H9 (cell line): ENCODE measurements around the gene BTD. TPM values are rescaled to one million over a fixed set of nuclear protein-coding genes. Genes with fewer than 3 reads are reported as not detected.

Source experiments
- DNase-seq: peaks from one replicate; pipeline ENCODE4 v3.0.0-alpha.2; 2017
- H2AFZ ChIP-seq: one replicate; pipeline ENCODE4 v1.6.1; 2013; ENCODE audit warnings: mild to moderate bottlenecking, low read length, control low read depth, moderate library complexity
- H2AK5ac ChIP-seq: 2 replicates; pipeline ENCODE4 v1.6.1; 2013; ENCODE audit warnings: low read length, control low read depth, mixed read lengths; ENCODE audit not compliant: insufficient read length
- H2BK120ac ChIP-seq: one replicate; pipeline ENCODE4 v1.6.1; 2013; ENCODE audit warnings: low read depth, mild to moderate bottlenecking, low read length, control low read depth, inconsistent platforms; ENCODE audit not compliant: poor library complexity, severe bottlenecking
- H2BK12ac ChIP-seq: 2 replicates; pipeline ENCODE4 v1.6.1; 2013; ENCODE audit warnings: low read length, control low read depth, mixed read lengths, low read depth; ENCODE audit not compliant: insufficient read length
- H2BK15ac ChIP-seq: 2 replicates; pipeline ENCODE4 v1.6.1; 2013; ENCODE audit warnings: low read depth, low read length, control low read depth
- H2BK20ac ChIP-seq: one replicate; pipeline ENCODE4 v1.6.1; 2013; ENCODE audit warnings: low read depth, mild to moderate bottlenecking, low read length, control low read depth, inconsistent platforms; ENCODE audit not compliant: poor library complexity, severe bottlenecking
- H2BK5ac ChIP-seq: 2 replicates; pipeline ENCODE4 v1.6.1; 2013; ENCODE audit warnings: low read length, control low read depth, mixed read lengths; ENCODE audit not compliant: insufficient read length
- H3K14ac ChIP-seq: 2 replicates; pipeline ENCODE4 v1.6.1; 2013; ENCODE audit warnings: low read length, control low read depth; ENCODE audit not compliant: insufficient read depth
- H3K18ac ChIP-seq: 2 replicates; pipeline ENCODE4 v1.6.1; 2013; ENCODE audit warnings: low read depth, mild to moderate bottlenecking, mixed read lengths, low read length, control low read depth; ENCODE audit not compliant: insufficient read length
- H3K23ac ChIP-seq: 2 replicates; pipeline ENCODE4 v1.6.1; 2013; ENCODE audit warnings: low read length, control low read depth, mixed read lengths, low read depth; ENCODE audit not compliant: insufficient read length
- H3K23me2 ChIP-seq: 2 replicates; pipeline ENCODE4 v1.6.1; 2013; ENCODE audit warnings: low read depth, mild to moderate bottlenecking, mixed read lengths, low read length, control low read depth; ENCODE audit not compliant: insufficient read length, poor library complexity, severe bottlenecking
- H3K27ac ChIP-seq: 2 replicates; pipeline ENCODE4 v1.5.1; 2013; ENCODE audit warnings: low read length, control low read depth, mixed read lengths, low read depth; ENCODE audit not compliant: insufficient read length
- H3K27me3 ChIP-seq: 2 replicates; pipeline ENCODE4 v1.6.1; 2013; ENCODE audit warnings: low read length, control low read depth, inconsistent platforms; ENCODE audit not compliant: insufficient read depth
- H3K4ac ChIP-seq: 2 replicates; pipeline ENCODE4 v1.6.1; 2013; ENCODE audit warnings: low read depth, mild to moderate bottlenecking, control low read depth, inconsistent platforms, low read length, moderate library complexity
- H3K4me1 ChIP-seq: 2 replicates; pipeline ENCODE4 v1.6.1; 2013; ENCODE audit warnings: low read length, control low read depth, inconsistent platforms; ENCODE audit not compliant: insufficient read depth
- H3K4me2 ChIP-seq: 2 replicates; pipeline ENCODE4 v1.6.1; 2013; ENCODE audit warnings: low read length, control low read depth, mixed read lengths; ENCODE audit not compliant: insufficient read length, insufficient read depth
- H3K56ac ChIP-seq: 2 replicates; pipeline ENCODE4 v1.6.1; 2013; ENCODE audit warnings: low read depth, mild to moderate bottlenecking, mixed read lengths, low read length, control low read depth; ENCODE audit not compliant: insufficient read length
- H3K79me1 ChIP-seq: 2 replicates; pipeline ENCODE4 v1.6.1; 2013; ENCODE audit warnings: low read depth, mild to moderate bottlenecking, moderate library complexity, low read length, control low read depth, inconsistent platforms; ENCODE audit not compliant: insufficient read depth, poor library complexity, severe bottlenecking
- H3K79me2 ChIP-seq: 2 replicates; pipeline ENCODE4 v1.6.1; 2013; ENCODE audit warnings: low read length, control low read depth, inconsistent platforms; ENCODE audit not compliant: insufficient read depth
- H3K9ac ChIP-seq: 2 replicates; pipeline ENCODE4 v1.6.1; 2013; ENCODE audit warnings: low read length, control low read depth, mixed read lengths; ENCODE audit not compliant: insufficient read length; ENCODE audit errors: extremely low read depth
- H3K9me3 ChIP-seq: one replicate; pipeline ENCODE4 v1.6.1; 2013; ENCODE audit warnings: low read depth, low read length, inconsistent platforms; ENCODE audit not compliant: control insufficient read depth
- H3T11ph ChIP-seq: one replicate; pipeline ENCODE4 v1.6.1; 2013; ENCODE audit warnings: mild to moderate bottlenecking, low read length, control low read depth, inconsistent platforms
- H4K20me1 ChIP-seq: one replicate; pipeline ENCODE4 v1.6.1; 2013; ENCODE audit not compliant: control insufficient read depth, insufficient read length, insufficient read depth
- H4K5ac ChIP-seq: 2 replicates; pipeline ENCODE4 v1.6.1; 2013; ENCODE audit warnings: low read depth, mild to moderate bottlenecking, mixed read lengths, low read length, control low read depth; ENCODE audit not compliant: insufficient read length
- H4K8ac ChIP-seq: replicated peaks from 2 replicates; pipeline ENCODE4 v1.6.1; 2013; ENCODE audit warnings: low read length, control low read depth, mixed read lengths, low read depth; ENCODE audit not compliant: insufficient read length
- H4K91ac ChIP-seq: 2 replicates; pipeline ENCODE4 v1.6.1; 2013; ENCODE audit warnings: low read depth, mild to moderate bottlenecking, moderate library complexity, mixed read lengths, low read length, control low read depth; ENCODE audit not compliant: insufficient read length
- H3K27ac Mint-ChIP-seq, 3 experiments: 2 replicates in 2 of 3; 3 replicates in 1 of 3; pipeline ENCODE4 v1.8.0; 2020 to 2021; ENCODE audit warnings: mixed read lengths in 3 of 3, mild to moderate bottlenecking in 1 of 3, moderate library complexity in 1 of 3
- H3K27me3 Mint-ChIP-seq: 2 replicates; pipeline ENCODE4 v1.8.0; 2021; ENCODE audit warnings: low read depth, mild to moderate bottlenecking, moderate library complexity, mixed read lengths
- H3K36me3 Mint-ChIP-seq, 3 experiments: 2 replicates in 2 of 3; 3 replicates in 1 of 3; pipeline ENCODE4 v1.8.0; 2020 to 2021; ENCODE audit warnings: low read depth in 3 of 3, mixed read lengths in 3 of 3; ENCODE audit not compliant: insufficient read depth in 1 of 3
- H3K4me1 Mint-ChIP-seq, 2 experiments: 2 replicates each; pipeline ENCODE4 v1.8.0; 2020; ENCODE audit warnings: mixed read lengths in 2 of 2
- H3K4me3 Mint-ChIP-seq, 2 experiments: 2 replicates in 1 of 2; 3 replicates in 1 of 2; pipeline ENCODE4 v1.8.0; 2020 to 2021; ENCODE audit warnings: mild to moderate bottlenecking in 2 of 2, mixed read lengths in 2 of 2, moderate library complexity in 1 of 2
- H3K9me3 Mint-ChIP-seq, 2 experiments: 2 replicates in 1 of 2; 3 replicates in 1 of 2; pipeline ENCODE4 v1.8.0; 2020; ENCODE audit warnings: mild to moderate bottlenecking in 2 of 2, mixed read lengths in 2 of 2, moderate library complexity in 1 of 2
- WGBS: extraction: QIAGEN DNeasy Blood & Tissue Kit; methylation state at CpG from one replicate; pipeline ENCODE4 v1.1.7; 2013; ENCODE audit warnings: missing lambda C conversion rate, low lambda C conversion rate, mixed read lengths; ENCODE audit not compliant: insufficient read length; ENCODE audit errors: extremely low coverage; 5-methylcytosine and 5-hydroxymethylcytosine counted together
- total RNA-seq: library from RNA; stranded (reverse); gene quantifications from 2 replicates; pipeline ENCODE4 v1.2.1, GENCODE V29; 2021
- TF ChIP-seq, protein P1 (sequence below): fragments of 200-600 bp; sonication (generic); conservative IDR thresholded peaks from 3 replicates; pipeline ENCODE4 v1.8.0; 2021; ENCODE audit warnings: antibody characterized with exemption, mild to moderate bottlenecking

Gene BTD
- total RNA-seq, 1 experiment from 2014 or later = 21.5 TPM

GRCh38 chr3:15610082-15610759 is 8.7 kb downstream of the BTD start:
- no peak overlapping the region for H3K4me3 Mint-ChIP-seq
- H3K4me1 Mint-ChIP-seq = peaks cover 9 to 11% of the 10 kb centered on the region in 2 experiments; a peak in 3 of 4 replicates
- TF ChIP-seq, protein P1, sequence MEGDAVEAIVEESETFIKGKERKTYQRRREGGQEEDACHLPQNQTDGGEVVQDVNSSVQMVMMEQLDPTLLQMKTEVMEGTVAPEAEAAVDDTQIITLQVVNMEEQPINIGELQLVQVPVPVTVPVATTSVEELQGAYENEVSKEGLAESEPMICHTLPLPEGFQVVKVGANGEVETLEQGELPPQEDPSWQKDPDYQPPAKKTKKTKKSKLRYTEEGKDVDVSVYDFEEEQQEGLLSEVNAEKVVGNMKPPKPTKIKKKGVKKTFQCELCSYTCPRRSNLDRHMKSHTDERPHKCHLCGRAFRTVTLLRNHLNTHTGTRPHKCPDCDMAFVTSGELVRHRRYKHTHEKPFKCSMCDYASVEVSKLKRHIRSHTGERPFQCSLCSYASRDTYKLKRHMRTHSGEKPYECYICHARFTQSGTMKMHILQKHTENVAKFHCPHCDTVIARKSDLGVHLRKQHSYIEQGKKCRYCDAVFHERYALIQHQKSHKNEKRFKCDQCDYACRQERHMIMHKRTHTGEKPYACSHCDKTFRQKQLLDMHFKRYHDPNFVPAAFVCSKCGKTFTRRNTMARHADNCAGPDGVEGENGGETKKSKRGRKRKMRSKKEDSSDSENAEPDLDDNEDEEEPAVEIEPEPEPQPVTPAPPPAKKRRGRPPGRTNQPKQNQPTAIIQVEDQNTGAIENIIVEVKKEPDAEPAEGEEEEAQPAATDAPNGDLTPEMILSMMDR = no peak

More at GRCh38 chr3:15610082-15610759, 8.7 kb downstream of the BTD start:
- H2AK5ac ChIP-seq = no peak overlapping the region
- no peak overlapping the region for H2BK120ac ChIP-seq
- no peak overlapping the region for H3K23ac ChIP-seq
- no peak overlapping the region for H4K5ac ChIP-seq
- H3K27me3 ChIP-seq = no peaks in the 10 kb centered on the region
- H3K14ac ChIP-seq = no peak overlapping the region
- no peak overlapping the region for H3T11ph ChIP-seq
- no peak for DNase-seq
- H3K9me3 ChIP-seq = no peaks in the 10 kb centered on the region
- WGBS = no CpG with 5 or more reads among the region's 4 CpGs
- H4K8ac ChIP-seq = no peak overlapping the region
- H3K27ac Mint-ChIP-seq = no peak overlapping the region
- H2BK20ac ChIP-seq = no peak overlapping the region
- H3K4ac ChIP-seq = no peak overlapping the region
- no peak overlapping the region for H2AFZ ChIP-seq
- no peaks in the 10 kb centered on the region for H3K79me2 ChIP-seq
- no peak overlapping the region for H3K18ac ChIP-seq
- no peak overlapping the region for H3K56ac ChIP-seq
- H2BK12ac ChIP-seq = no peak overlapping the region
- no peak overlapping the region for H3K4me2 ChIP-seq
- no peaks in the 10 kb centered on the region for H3K4me1 ChIP-seq
- no peaks in the 10 kb centered on the region for H3K9me3 Mint-ChIP-seq
- H3K36me3 Mint-ChIP-seq = peaks cover 0 to 2% (median under 1%) of the 10 kb centered on the region in 3 experiments; a peak in 4 of 7 replicates
- H2BK5ac ChIP-seq = no peak overlapping the region
- H3K23me2 ChIP-seq = no peaks in the 10 kb centered on the region
- H3K27me3 Mint-ChIP-seq = no peaks in the 10 kb centered on the region
- H4K20me1 ChIP-seq = no peaks in the 10 kb centered on the region
- no peak overlapping the region for H3K27ac ChIP-seq
- no peak overlapping the region for H4K91ac ChIP-seq
- no peak overlapping the region for H3K9ac ChIP-seq
- no peak overlapping the region for H2BK15ac ChIP-seq
- H3K79me1 ChIP-seq = no peaks in the 10 kb centered on the region
